ENCODE data around the gene IDNK.

DNA sequence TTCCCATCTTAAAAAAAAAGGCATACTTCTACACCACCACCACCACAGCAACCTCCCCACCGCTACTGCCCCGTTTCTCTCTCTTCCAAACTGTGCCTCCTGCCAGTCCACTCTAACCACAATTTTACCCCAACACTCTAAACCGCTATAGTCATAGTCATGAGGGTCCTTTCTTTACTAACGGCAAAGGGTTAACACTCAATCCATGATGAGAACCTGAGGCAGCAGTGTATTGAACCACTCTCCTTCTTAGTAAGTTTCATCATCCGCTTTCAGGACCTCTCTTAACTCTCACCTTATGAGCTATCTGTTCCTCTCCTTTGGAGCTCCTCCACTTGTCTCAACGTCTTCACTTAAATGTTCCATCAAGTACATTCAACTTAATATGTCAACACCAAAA, 34.0 kb downstream of the IDNK start:
- TF ChIP-seq, protein P1, sequence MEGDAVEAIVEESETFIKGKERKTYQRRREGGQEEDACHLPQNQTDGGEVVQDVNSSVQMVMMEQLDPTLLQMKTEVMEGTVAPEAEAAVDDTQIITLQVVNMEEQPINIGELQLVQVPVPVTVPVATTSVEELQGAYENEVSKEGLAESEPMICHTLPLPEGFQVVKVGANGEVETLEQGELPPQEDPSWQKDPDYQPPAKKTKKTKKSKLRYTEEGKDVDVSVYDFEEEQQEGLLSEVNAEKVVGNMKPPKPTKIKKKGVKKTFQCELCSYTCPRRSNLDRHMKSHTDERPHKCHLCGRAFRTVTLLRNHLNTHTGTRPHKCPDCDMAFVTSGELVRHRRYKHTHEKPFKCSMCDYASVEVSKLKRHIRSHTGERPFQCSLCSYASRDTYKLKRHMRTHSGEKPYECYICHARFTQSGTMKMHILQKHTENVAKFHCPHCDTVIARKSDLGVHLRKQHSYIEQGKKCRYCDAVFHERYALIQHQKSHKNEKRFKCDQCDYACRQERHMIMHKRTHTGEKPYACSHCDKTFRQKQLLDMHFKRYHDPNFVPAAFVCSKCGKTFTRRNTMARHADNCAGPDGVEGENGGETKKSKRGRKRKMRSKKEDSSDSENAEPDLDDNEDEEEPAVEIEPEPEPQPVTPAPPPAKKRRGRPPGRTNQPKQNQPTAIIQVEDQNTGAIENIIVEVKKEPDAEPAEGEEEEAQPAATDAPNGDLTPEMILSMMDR (conservative IDR thresholded peaks at IDR 0.05; ENCODE audit: low read length) = no peak
- TF ChIP-seq EZH2phosphoT487 (IDR thresholded peaks at IDR 0.05; ENCODE audit: borderline replicate concordance) = no peak

Measured in Loucy (cell line).